ENCODE measurements around the gene ATF7. TPM values are rescaled to one million over a fixed set of nuclear protein-coding genes. Genes with fewer than 3 reads are reported as not detected.
"Not testable (repeated sequence)": the region's sequence is repeated elsewhere in the genome, so short reads cannot be mapped to it uniquely, and the experiment has no call there.

The ATF7 gene
- total RNA-seq, 1 donor = 17.4 TPM

DNA sequence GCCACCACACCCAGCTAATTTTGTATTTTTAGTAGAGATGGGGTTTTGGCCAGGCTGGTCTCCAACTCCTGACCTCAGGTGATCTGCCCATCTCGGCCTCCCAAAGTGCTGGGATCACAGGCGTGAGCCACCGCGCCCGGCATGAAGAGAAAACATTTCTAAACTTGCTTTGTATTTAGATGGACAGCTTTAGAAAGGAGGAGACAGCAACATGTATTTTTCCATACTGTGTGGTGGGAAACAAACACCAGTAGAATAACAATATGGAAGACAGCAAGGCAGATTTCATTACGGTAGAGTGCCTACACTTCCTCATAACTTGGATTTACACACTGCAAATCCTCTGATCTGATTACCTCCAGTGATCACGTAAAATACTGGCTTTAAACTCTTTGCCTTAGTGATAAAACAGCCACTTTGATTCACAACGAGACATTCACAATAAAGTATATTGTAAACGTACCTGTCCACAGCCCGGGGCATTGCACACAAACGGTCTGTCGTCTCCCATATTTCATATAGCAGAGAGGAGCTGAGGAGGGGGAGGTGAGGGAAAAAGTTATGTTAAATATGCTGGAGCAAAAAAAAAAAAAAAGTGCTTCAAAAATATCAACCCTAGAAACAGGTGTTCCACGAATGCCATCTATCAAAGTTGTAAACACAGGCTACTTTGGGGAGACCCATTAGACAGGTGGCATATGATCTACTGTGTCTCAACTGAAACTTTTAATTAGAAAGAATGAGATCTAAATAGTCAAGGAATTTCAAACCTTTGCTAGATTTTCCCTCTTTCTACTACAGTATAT lies 25.5 kb downstream of the ATF7 start:
- TF ChIP-seq, protein P1, sequence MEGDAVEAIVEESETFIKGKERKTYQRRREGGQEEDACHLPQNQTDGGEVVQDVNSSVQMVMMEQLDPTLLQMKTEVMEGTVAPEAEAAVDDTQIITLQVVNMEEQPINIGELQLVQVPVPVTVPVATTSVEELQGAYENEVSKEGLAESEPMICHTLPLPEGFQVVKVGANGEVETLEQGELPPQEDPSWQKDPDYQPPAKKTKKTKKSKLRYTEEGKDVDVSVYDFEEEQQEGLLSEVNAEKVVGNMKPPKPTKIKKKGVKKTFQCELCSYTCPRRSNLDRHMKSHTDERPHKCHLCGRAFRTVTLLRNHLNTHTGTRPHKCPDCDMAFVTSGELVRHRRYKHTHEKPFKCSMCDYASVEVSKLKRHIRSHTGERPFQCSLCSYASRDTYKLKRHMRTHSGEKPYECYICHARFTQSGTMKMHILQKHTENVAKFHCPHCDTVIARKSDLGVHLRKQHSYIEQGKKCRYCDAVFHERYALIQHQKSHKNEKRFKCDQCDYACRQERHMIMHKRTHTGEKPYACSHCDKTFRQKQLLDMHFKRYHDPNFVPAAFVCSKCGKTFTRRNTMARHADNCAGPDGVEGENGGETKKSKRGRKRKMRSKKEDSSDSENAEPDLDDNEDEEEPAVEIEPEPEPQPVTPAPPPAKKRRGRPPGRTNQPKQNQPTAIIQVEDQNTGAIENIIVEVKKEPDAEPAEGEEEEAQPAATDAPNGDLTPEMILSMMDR (IDR thresholded peaks at IDR 0.05; ENCODE audit: extremely low read depth, low read depth, low read length) = no peak

GRCh38 chr12:53599579-53599978 lies 26.6 kb downstream of the ATF7 start:
- TF ChIP-seq, protein P1 (IDR thresholded peaks at IDR 0.05; ENCODE audit: extremely low read depth, low read depth, low read length) = peak; percentile 33
- no peaks in the 10 kb centered on the region for H3K27me3 ChIP-seq (ENCODE audit: insufficient read depth, low read length)
- no peak overlapping the region for H3K4me2 ChIP-seq (ENCODE audit: insufficient read depth, low read length)
- no peak overlapping the region for H3K27ac ChIP-seq (ENCODE audit: low read depth, low read length)
- peaks cover 7% of the 10 kb centered on the region for H4K20me1 ChIP-seq (ENCODE audit: insufficient read depth, low read length)
- no peak overlapping the region for H3K4me3 ChIP-seq (ENCODE audit: insufficient read depth, low read length)
- H3K9me3 ChIP-seq (ENCODE audit: low read depth, low read length) = no peaks in the 10 kb centered on the region
- H3K79me2 ChIP-seq (ENCODE audit: insufficient read depth, low read length) = peaks cover 61% of the 10 kb centered on the region
- H3K4me1 ChIP-seq (ENCODE audit: insufficient read depth, low read length) = peaks cover 29% of the 10 kb centered on the region
- H2AFZ ChIP-seq (ENCODE audit: low read length) = no peak overlapping the region
- H3K36me3 ChIP-seq (ENCODE audit: insufficient read depth, low read length) = peaks cover 4% of the 10 kb centered on the region
- no peak for DNase-seq (ENCODE audit: insufficient read length, low spot score, missing footprints)

More for the DNA sequence above, 25.5 kb downstream of the ATF7 start:
- Histone ChIP-seq H3K36me3 (ENCODE audit: insufficient read depth, low read length) (peaks cover 4% of the 10 kb centered on the region), H4K20me1 (ENCODE audit: insufficient read depth, low read length) (peaks cover 7% of the 10 kb centered on the region), H3K9me3 (ENCODE audit: low read depth, low read length) (no peaks in the 10 kb centered on the region), H3K4me2 (ENCODE audit: insufficient read depth, low read length) (peak overlapping the region; percentile 63), H3K4me3 (ENCODE audit: insufficient read depth, low read length) (no peak overlapping the region), H3K4me1 (ENCODE audit: insufficient read depth, low read length) (peaks cover 29% of the 10 kb centered on the region), H2AFZ (ENCODE audit: low read length) (no peak overlapping the region), H3K27me3 (ENCODE audit: insufficient read depth, low read length) (no peaks in the 10 kb centered on the region), H3K27ac (ENCODE audit: low read depth, low read length) (no peak overlapping the region), H3K79me2 (ENCODE audit: insufficient read depth, low read length) (peaks cover 63% of the 10 kb centered on the region)
- no peak for DNase-seq (ENCODE audit: insufficient read length, low spot score, missing footprints)

GRCh38 chr12:53598971-53599370 lies 27.2 kb downstream of the ATF7 start:
- H2AFZ ChIP-seq (ENCODE audit: low read length); H4K20me1 ChIP-seq (ENCODE audit: insufficient read depth, low read length); H3K4me2 ChIP-seq (ENCODE audit: insufficient read depth, low read length); H3K36me3 ChIP-seq (ENCODE audit: insufficient read depth, low read length); H3K9me3 ChIP-seq (ENCODE audit: low read depth, low read length); H3K4me3 ChIP-seq (ENCODE audit: insufficient read depth, low read length); H3K27me3 ChIP-seq (ENCODE audit: insufficient read depth, low read length); H3K27ac ChIP-seq (ENCODE audit: low read depth, low read length); DNase-seq (ENCODE audit: insufficient read length, low spot score, missing footprints): not testable (repeated sequence)
- peaks cover 29% of the 10 kb centered on the region for H3K4me1 ChIP-seq (ENCODE audit: insufficient read depth, low read length)
- peaks cover 61% of the 10 kb centered on the region for H3K79me2 ChIP-seq (ENCODE audit: insufficient read depth, low read length)

DNA sequence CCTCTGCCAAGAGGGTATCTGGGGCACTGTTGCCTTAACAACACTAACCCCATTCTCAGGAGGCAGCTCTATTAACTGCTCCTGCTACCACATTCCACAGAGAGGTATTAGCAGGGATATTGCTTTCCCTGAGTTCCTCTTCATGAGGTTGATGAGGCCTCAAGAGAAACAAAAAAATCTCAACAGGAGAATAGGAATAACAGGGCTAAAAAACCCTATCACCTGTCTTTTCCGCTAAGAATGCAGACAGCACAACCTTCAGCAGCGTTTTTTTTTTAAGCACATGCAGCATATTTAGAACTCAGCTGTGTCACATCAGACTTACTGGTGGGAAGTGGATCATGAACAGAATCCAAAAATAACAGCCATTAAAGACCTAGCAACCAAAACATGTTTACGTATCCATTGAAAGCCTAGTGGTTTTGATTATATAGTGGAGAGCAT lies 29.2 kb downstream of the ATF7 start:
- Histone ChIP-seq H2AFZ (ENCODE audit: low read length) (no peak overlapping the region), H3K4me1 (ENCODE audit: insufficient read depth, low read length) (peaks cover 15% of the 10 kb centered on the region), H4K20me1 (ENCODE audit: insufficient read depth, low read length) (peaks cover 3% of the 10 kb centered on the region), H3K27me3 (ENCODE audit: insufficient read depth, low read length) (no peaks in the 10 kb centered on the region), H3K4me3 (ENCODE audit: insufficient read depth, low read length) (no peak overlapping the region), H3K4me2 (ENCODE audit: insufficient read depth, low read length) (peak overlapping the region; percentile 26), H3K9me3 (ENCODE audit: low read depth, low read length) (no peaks in the 10 kb centered on the region), H3K27ac (ENCODE audit: low read depth, low read length) (peak overlapping the region; percentile 36), H3K36me3 (ENCODE audit: insufficient read depth, low read length) (peaks cover 4% of the 10 kb centered on the region), H3K79me2 (ENCODE audit: insufficient read depth, low read length) (peaks cover 51% of the 10 kb centered on the region)
- TF ChIP-seq, protein P1 (IDR thresholded peaks at IDR 0.05; ENCODE audit: extremely low read depth, low read depth, low read length) = no peak
- peak; percentile 67 for DNase-seq (ENCODE audit: insufficient read length, low spot score, missing footprints)
